H1 (cell line): ENCODE measurements around the gene AGPAT3. TPM values are rescaled to one million over a fixed set of nuclear protein-coding genes. Genes with fewer than 3 reads are reported as not detected.

Experiments
- CTCF ChIA-PET: fragments of 300-600 bp; sonication (Branson Sonifier 250); formaldehyde crosslinking; loops from one replicate; lab custom pipeline; 2021; ENCODE audit not compliant: partially characterized antibody; lab: Charles Lee
- POLR2A ChIA-PET: fragments of 300-600 bp; sonication (Branson Sonifier 250); formaldehyde crosslinking; loops from one replicate; lab custom pipeline; 2021; ENCODE audit warnings: inconsistent platforms; ENCODE audit not compliant: partially characterized antibody; lab: Charles Lee
- DNase-seq, 2 experiments: peaks; one replicate each; pipeline versions ENCODE4 v3.0.0 to v3.0.0-alpha.2; 2010 to 2022; ENCODE audit warnings: low spot score in 2 of 2, low read depth in 1 of 2, mixed read lengths in 1 of 2
- FAIRE-seq: peaks from 2 replicates; lab custom pipeline; 2011; peaks lifted over from hg19 to GRCh38; lab: Jason Lieb, UNC
- H2AFZ ChIP-seq: 2 replicates; pipeline ENCODE4 v1.8.1; 2012; ENCODE audit warnings: low read length, inconsistent platforms
- H2AK5ac ChIP-seq: 2 replicates; pipeline ENCODE4 v1.6.1; 2013; ENCODE audit warnings: low read depth, low read length
- H2BK120ac ChIP-seq: replicated peaks from 2 replicates; pipeline ENCODE3; 2013; ENCODE audit warnings: low read depth, low read length, inconsistent platforms
- H2BK12ac ChIP-seq: 2 replicates; pipeline ENCODE4 v1.6.1; 2013; ENCODE audit warnings: low read depth, low read length
- H2BK15ac ChIP-seq: 2 replicates; pipeline ENCODE4 v1.6.1; 2013; ENCODE audit warnings: low read length
- H2BK20ac ChIP-seq: 2 replicates; pipeline ENCODE4 v1.6.1; 2013; ENCODE audit warnings: low read length
- H2BK5ac ChIP-seq: 2 replicates; pipeline ENCODE4 v1.6.1; 2013; ENCODE audit warnings: low read depth, low read length
- H3K14ac ChIP-seq: 2 replicates; pipeline ENCODE4 v1.6.1; 2013; ENCODE audit warnings: inconsistent platforms; ENCODE audit not compliant: insufficient read length
- H3K18ac ChIP-seq: 2 replicates; pipeline ENCODE4 v1.6.1; 2013; ENCODE audit warnings: low read length; ENCODE audit errors: extremely low read depth
- H3K23ac ChIP-seq: 2 replicates; pipeline ENCODE4 v1.6.1; 2013; ENCODE audit warnings: inconsistent platforms; ENCODE audit not compliant: insufficient read length
- H3K23me2 ChIP-seq: 2 replicates; pipeline ENCODE4 v1.6.1; 2013; ENCODE audit warnings: low read depth, low read length
- H3K27ac ChIP-seq: 2 replicates; pipeline ENCODE4 v1.6.1; 2011; ENCODE audit warnings: low read depth, low read length, inconsistent platforms
- H3K27me3 ChIP-seq, 4 experiments: replicated peaks in 1 of 4; 1 replicate in 1 of 4; 2 replicates in 3 of 4; pipeline versions ENCODE4 v1.6.1 to v1.8.1; 2011 to 2013; ENCODE audit warnings: low read length in 3 of 4, mild to moderate bottlenecking in 3 of 4, inconsistent platforms in 2 of 4, mixed read lengths in 2 of 4, moderate library complexity in 1 of 4; ENCODE audit not compliant: control insufficient read depth in 3 of 4, insufficient read depth in 3 of 4; ENCODE audit errors: extremely low read depth in 1 of 4
- H3K36me3 ChIP-seq, 4 experiments: 2 replicates each; pipeline versions ENCODE4 v1.6.1 to v1.8.1; 2011 to 2013; ENCODE audit warnings: mild to moderate bottlenecking in 4 of 4, low read length in 3 of 4, moderate library complexity in 2 of 4, control low read depth in 1 of 4, inconsistent platforms in 1 of 4; ENCODE audit not compliant: insufficient read depth in 4 of 4, control insufficient read depth in 2 of 4
- H3K4ac ChIP-seq: replicated peaks from 2 replicates; pipeline ENCODE3; 2013; ENCODE audit warnings: low read length, low read depth, mixed read lengths, inconsistent platforms; ENCODE audit not compliant: insufficient read length
- H3K4me1 ChIP-seq, 4 experiments: replicated peaks in 1 of 4; 1 replicate in 1 of 4; 2 replicates in 3 of 4; pipeline versions ENCODE4 v1.6.1 to v1.8.1; 2011 to 2013; ENCODE audit warnings: low read length in 3 of 4, inconsistent platforms in 2 of 4, mixed read lengths in 1 of 4; ENCODE audit not compliant: insufficient read depth in 4 of 4, control insufficient read depth in 3 of 4
- H3K4me2 ChIP-seq, 2 experiments: 2 replicates each; pipeline versions ENCODE4 v1.6.1 to v1.8.1; 2011 to 2013; ENCODE audit warnings: low read depth in 2 of 2, low read length in 2 of 2, control low read depth in 1 of 2, inconsistent platforms in 1 of 2, mild to moderate bottlenecking in 1 of 2; ENCODE audit not compliant: insufficient read depth in 1 of 2
- H3K4me3 ChIP-seq, 4 experiments: fragments of 200-600, 300-600 bp in 1 of 4; sonication (generic), shearing (Covaris generic), sonication (Bioruptor Twin) in 1 of 4; 2 replicates each; pipeline versions ENCODE4 v1.5.1 to v1.8.1; 2011 to 2016; ENCODE audit warnings: low read length in 4 of 4, low read depth in 3 of 4, control low read depth in 2 of 4, inconsistent platforms in 2 of 4, mild to moderate bottlenecking in 2 of 4, mixed read lengths in 1 of 4, moderate library complexity in 1 of 4; ENCODE audit not compliant: insufficient read depth in 2 of 4; ENCODE audit errors: extremely low read depth in 1 of 4
- H3K56ac ChIP-seq: replicated peaks from 2 replicates; pipeline ENCODE3; 2013; ENCODE audit warnings: low read depth, mild to moderate bottlenecking, mixed read lengths, low read length, inconsistent platforms; ENCODE audit not compliant: insufficient read length
- H3K79me1 ChIP-seq: 2 replicates; pipeline ENCODE4 v1.6.1; 2013; ENCODE audit warnings: low read depth, low read length, control low read depth
- H3K79me2 ChIP-seq, 2 experiments: 2 replicates each; pipeline versions ENCODE4 v1.6.1 to v1.8.1; 2012 to 2013; ENCODE audit warnings: low read length in 2 of 2, mild to moderate bottlenecking in 2 of 2, inconsistent platforms in 1 of 2; ENCODE audit not compliant: insufficient read depth in 2 of 2, control insufficient read depth in 1 of 2
- H3K9ac ChIP-seq, 4 experiments: replicated peaks in 1 of 4; 1 replicate in 1 of 4; 2 replicates in 3 of 4; pipeline versions ENCODE4 v1.6.1 to v1.8.1; 2011 to 2013; ENCODE audit warnings: low read depth in 3 of 4, low read length in 3 of 4, control low read depth in 2 of 4, mild to moderate bottlenecking in 2 of 4, moderate library complexity in 2 of 4, inconsistent platforms in 1 of 4; ENCODE audit errors: extremely low read depth in 1 of 4
- H3K9me3 ChIP-seq, 2 experiments: 2 replicates each; pipeline versions ENCODE4 v1.6.1 to v1.8.1; 2012 to 2013; ENCODE audit warnings: mild to moderate bottlenecking in 2 of 2, moderate library complexity in 2 of 2, control low read depth in 1 of 2, inconsistent platforms in 1 of 2, low read depth in 1 of 2, low read length in 1 of 2, mixed read lengths in 1 of 2; ENCODE audit not compliant: insufficient read depth in 2 of 2
- H4K20me1 ChIP-seq, 2 experiments: replicated peaks in 1 of 2; 2 replicates each; pipeline versions ENCODE3 to v1.8.1; 2011 to 2013; ENCODE audit warnings: inconsistent platforms in 2 of 2, low read length in 2 of 2, mild to moderate bottlenecking in 1 of 2; ENCODE audit not compliant: insufficient read depth in 2 of 2, control insufficient read depth in 1 of 2
- H4K5ac ChIP-seq: 2 replicates; pipeline ENCODE4 v1.6.1; 2013; ENCODE audit warnings: low read length, low read depth, mixed read lengths, inconsistent platforms; ENCODE audit not compliant: insufficient read length
- H4K8ac ChIP-seq: 2 replicates; pipeline ENCODE4 v1.8.0; 2013; ENCODE audit warnings: mild to moderate bottlenecking, moderate library complexity, low read length, inconsistent platforms; ENCODE audit not compliant: insufficient read depth; ENCODE audit errors: extremely low read depth
- H4K91ac ChIP-seq: replicated peaks from 2 replicates; pipeline ENCODE3; 2013; ENCODE audit warnings: low read length, mixed read lengths, inconsistent platforms; ENCODE audit not compliant: insufficient read length
- CTCF ChIP-seq, 3 experiments: IDR thresholded peaks; 1 replicate in 2 of 3; 2 replicates in 1 of 3; pipeline versions ENCODE4 v1.5.1 to v1.6.1; 2011; ENCODE audit warnings: low read length in 3 of 3, mild to moderate bottlenecking in 3 of 3, inconsistent platforms in 2 of 3, low read depth in 1 of 3, moderate library complexity in 1 of 3; ENCODE audit not compliant: insufficient read depth in 1 of 3; ENCODE audit errors: control extremely low read depth in 1 of 3
- GTF2F1 ChIP-seq: IDR thresholded peaks from 2 replicates; pipeline ENCODE4 v1.6.1; 2012; ENCODE audit warnings: low read depth, low read length, improper control_type of control experiment, borderline replicate concordance
- KDM1A ChIP-seq: fragments of 200-600, 300-600 bp; sonication (generic); IDR thresholded peaks from 2 replicates; pipeline ENCODE4 v1.7.1; 2016; ENCODE audit warnings: mild to moderate bottlenecking, low read length, borderline replicate concordance
- KDM5A ChIP-seq: fragments of 200-600 bp; IDR thresholded peaks from 2 replicates; pipeline ENCODE4 v1.7.1; 2012; ENCODE audit warnings: mild to moderate bottlenecking, low read length, inconsistent platforms, mixed read lengths
- MAFK ChIP-seq: IDR thresholded peaks from 2 replicates; pipeline ENCODE4 v1.6.1; 2012; ENCODE audit warnings: low read depth, mild to moderate bottlenecking, improper control_type of control experiment, low read length
- NRF1 ChIP-seq: IDR thresholded peaks from 2 replicates; pipeline ENCODE4 v1.6.1; 2011; ENCODE audit warnings: mild to moderate bottlenecking, low read depth, low read length, improper control_type of control experiment
- POLR2A ChIP-seq, 2 experiments: IDR thresholded peaks; 1 replicate in 1 of 2; 2 replicates in 1 of 2; pipeline ENCODE4 v1.6.1; 2011; ENCODE audit warnings: low read depth in 2 of 2, low read length in 2 of 2, mild to moderate bottlenecking in 2 of 2; ENCODE audit errors: control extremely low read depth in 1 of 2
- RFX5 ChIP-seq: IDR thresholded peaks from 2 replicates; pipeline ENCODE4 v1.6.1; 2011; ENCODE audit warnings: low read depth, low read length, improper control_type of control experiment, borderline replicate concordance
- RXRA ChIP-seq: IDR thresholded peaks from 2 replicates; pipeline ENCODE4 v1.6.1; 2011; ENCODE audit warnings: low read depth, mild to moderate bottlenecking, low read length, moderate library complexity; ENCODE audit not compliant: insufficient read depth
- SUZ12 ChIP-seq: fragments of 200-600 bp; sonication (generic); IDR thresholded peaks from 2 replicates; pipeline ENCODE4 v1.6.1; 2012; ENCODE audit warnings: mild to moderate bottlenecking, inconsistent platforms, low read length, moderate library complexity, mixed read lengths
- TAF1 ChIP-seq: IDR thresholded peaks from 2 replicates; pipeline ENCODE4 v1.6.1; 2011; ENCODE audit warnings: mild to moderate bottlenecking, low read depth, low read length
- ZNF274 ChIP-seq: IDR thresholded peaks from 2 replicates; pipeline ENCODE4 v1.7.0; 2012; ENCODE audit warnings: low read length, borderline replicate concordance; ENCODE audit errors: extremely low read depth
- WGBS, 2 experiments: shearing (Covaris generic) in 1 of 2; methylation state at CpG; one replicate each; pipeline versions ENCODE4 v1.1.6 to v1.1.7; 2013 to 2015; ENCODE audit warnings: low lambda C conversion rate in 2 of 2, mixed read lengths in 2 of 2, inconsistent platforms in 1 of 2, low coverage in 1 of 2, missing lambda C conversion rate in 1 of 2; ENCODE audit not compliant: insufficient replicate concordance in 2 of 2, insufficient coverage in 1 of 2, insufficient read length in 1 of 2; ENCODE audit errors: extremely low coverage in 1 of 2, missing lambda C conversion rate in 1 of 2; 5-methylcytosine and 5-hydroxymethylcytosine counted together
- polyA plus RNA-seq, 7 experiments: library from polyadenylated mRNA; depleted of rRNA in 3 of 7; stranded (reverse) in 5 of 7; unstranded in 2 of 7; fragments of >200 nt in 5 of 7; fragments of 200-250 nt in 2 of 7; gene quantifications; 1 replicate in 5 of 7; 2 replicates in 1 of 7; 4 replicates in 1 of 7; pipeline versions ENCODE4 v1.2.1 to v1.2.3, GENCODE V29; 2011 to 2013; ENCODE audit warnings: missing spikeins in 2 of 7, mixed read lengths in 2 of 7
- total RNA-seq: library from RNA; stranded (reverse); fragmentation: NEBNext Ultra II Directional; extraction: Animal tissue kit (Norgen Biotek cat#: 25700); gene quantifications from 2 replicates; pipeline ENCODE4 v1.2.1, GENCODE V29; 2021

AGPAT3 gene
- total and polyA plus RNA-seq, 2 of the 8 experiments (the other 6 are each of a cell fraction or from before 2014, with no cell fraction given) = 5.8 to 7.3 TPM

- Histone ChIP-seq H2BK20ac (no peak overlapping the region), H3K23ac (no peak overlapping the region), H3K4me1 (no peaks in the 10 kb centered on the region), H3K27me3 (no peaks in the 10 kb centered on the region), H3K9ac (no peak overlapping the region), H3K79me2 (peaks cover 0 to 17% of the 10 kb centered on the region in 2 experiments; a peak in 2 of 4 replicates), H4K20me1 (peaks cover 2 to 9% of the 10 kb centered on the region in 2 experiments), H4K91ac (no peak overlapping the region), H2BK15ac (no peak overlapping the region), H3K23me2 (no peaks in the 10 kb centered on the region), H2BK5ac (no peak overlapping the region), H3K18ac (no peak overlapping the region), H4K8ac (no peak overlapping the region), H3K14ac (no peak overlapping the region), H3K79me1 (peaks cover 6% of the 10 kb centered on the region), H2BK120ac (no peak overlapping the region), H4K5ac (no peak overlapping the region), H3K4me3 (no peak overlapping the region), H3K4ac (no peak overlapping the region), H3K9me3 (no peaks in the 10 kb centered on the region), H3K27ac (no peak overlapping the region), H3K36me3 (peaks cover 2 to 27% (median 19%) of the 10 kb centered on the region in 4 experiments; a peak in 7 of 8 replicates), H3K56ac (no peak overlapping the region), H3K4me2 (no peak overlapping the region), H2BK12ac (no peak overlapping the region), H2AFZ (no peak overlapping the region), H2AK5ac (no peak overlapping the region)
- 90% methylated on average over 4 of the region's 4 CpGs; no CpG with 5 or more reads in 1 of the 2 experiments for WGBS, 2 experiments
- POLR2A ChIA-PET = no interaction called here
- no peak for DNase-seq
- no peak for FAIRE-seq
- CTCF ChIA-PET = interaction anchor here (0.9 to 1.1 kb wide), 2 partner anchors 22 to 198 kb away, joined by 3 read pairs; no protein-coding TSS in a partner anchor
- TF ChIP-seq KDM1A (no peak), KDM5A (no peak), SUZ12 (no peak), MAFK (no peak), CTCF (IDR thresholded peaks at IDR 0.05; ENCODE audit: control extremely low read depth in 1 of 3, insufficient read depth in 1 of 3, low read depth in 1 of 3, low read length in 3 of 3) (no peak), RXRA (no peak), NRF1 (no peak), POLR2A (IDR thresholded peaks at IDR 0.05; ENCODE audit: control extremely low read depth in 1 of 2, low read depth in 2 of 2, low read length in 2 of 2) (no peak), GTF2F1 (no peak), RFX5 (no peak), ZNF274 (no peak), TAF1 (no peak)
Measured at GRCh38 chr21:44035244-44035643, 170.2 kb downstream of the AGPAT3 start.
